HG03039 (cell line): ENCODE results near the gene LIMS2.

Experiments
- ATAC-seq: cut with Tn5 transposase; IDR thresholded peaks from one replicate; pipeline ENCODE4 v1.9.1; 2021; ENCODE audit warnings: mild to moderate bottlenecking, moderate library complexity; ENCODE audit not compliant: unreplicated experiment

Gene LIMS2

GRCh38 chr2:127678531-127678930 lies 3.2 kb upstream of the LIMS2 start:
- no peak for ATAC-seq

GRCh38 chr2:127676906-127677305 lies 1.6 kb upstream of the LIMS2 start:
- no peak for ATAC-seq

- ATAC-seq, result no peak
Measured at GRCh38 chr2:127674241-127675209, 805 bp downstream of the LIMS2 start.

GRCh38 chr2:127673291-127674069 lies 1.9 kb downstream of the LIMS2 start:
- ATAC-seq, result no peak

GRCh38 chr2:127672341-127673224 lies 2.7 kb downstream of the LIMS2 start:
- ATAC-seq, result no peak

- no peak for ATAC-seq
Measured at GRCh38 chr2:127671557-127672302, 3.6 kb downstream of the LIMS2 start.

GRCh38 chr2:127670957-127671290 lies 4.4 kb downstream of the LIMS2 start:
- no peak for ATAC-seq

- ATAC-seq, result no peak
Measured at GRCh38 chr2:127670055-127670956, 5.0 kb downstream of the LIMS2 start.

GRCh38 chr2:127669056-127669455 lies 6.3 kb downstream of the LIMS2 start:
- no peak for ATAC-seq

- no peak for ATAC-seq
Measured at GRCh38 chr2:127665267-127665893, 9.9 kb downstream of the LIMS2 start.

GRCh38 chr2:127664895-127665225 lies 10.5 kb downstream of the LIMS2 start:
- ATAC-seq, result no peak

GRCh38 chr2:127664065-127664894 lies 11.1 kb downstream of the LIMS2 start:
- ATAC-seq, result no peak

- ATAC-seq, result no peak
Measured at GRCh38 chr2:127663566-127664064, 11.7 kb downstream of the LIMS2 start.

- no peak for ATAC-seq
Measured at GRCh38 chr2:127662937-127663565, 12.3 kb downstream of the LIMS2 start.

- no peak for ATAC-seq
Measured at GRCh38 chr2:127661949-127662510, 13.3 kb downstream of the LIMS2 start.

- no peak for ATAC-seq
Measured at GRCh38 chr2:127661072-127661649, 14.2 kb downstream of the LIMS2 start.

- no peak for ATAC-seq
Measured at GRCh38 chr2:127660291-127660578, 15.1 kb downstream of the LIMS2 start.
